HG02938 (cell line): ENCODE data around the gene CATSPER1.

Experiments
- ATAC-seq: cut with Tn5 transposase; IDR thresholded peaks from one replicate; pipeline ENCODE4 v1.9.1; 2021; ENCODE audit warnings: mild to moderate bottlenecking, moderate library complexity; ENCODE audit not compliant: unreplicated experiment

CATSPER1 gene

GRCh38 chr11:66003291-66003690 is 23.0 kb downstream of the CATSPER1 start:
- no peak for ATAC-seq

- peak; percentile 21 for ATAC-seq
Observed at GRCh38 chr11:66002648-66003225, 23.5 kb downstream of the CATSPER1 start.

GRCh38 chr11:66001942-66002647 is 24.2 kb downstream of the CATSPER1 start, which contains the start of the genes BANF1 and EIF1AD:
TSS of gene BANF1 (plus strand) at chr11:66002503. CDS start at chr11:66003251, 748 bp downstream.
TSS of gene EIF1AD (minus strand) at chr11:66002157. CDS start at chr11:66000389, 1,768 bp downstream.
- ATAC-seq = peak; percentile 84

- no peak for ATAC-seq
Observed at GRCh38 chr11:65997286-65997685, 29.0 kb downstream of the CATSPER1 start.

- ATAC-seq = no peak
Observed at GRCh38 chr11:65992056-65992455, 34.2 kb downstream of the CATSPER1 start.

GRCh38 chr11:65988791-65989592 is 37.3 kb downstream of the CATSPER1 start:
- ATAC-seq = peak; percentile 93

GRCh38 chr11:65987336-65987735 is 38.9 kb downstream of the CATSPER1 start:
- ATAC-seq = no peak

GRCh38 chr11:65983589-65983987 is 42.7 kb downstream of the CATSPER1 start:
- ATAC-seq = no peak

GRCh38 chr11:65982824-65983588 is 43.3 kb downstream of the CATSPER1 start:
- no peak for ATAC-seq

GRCh38 chr11:65981972-65982823 is 44.1 kb downstream of the CATSPER1 start:
- ATAC-seq = no peak

GRCh38 chr11:65981101-65981740 is 45.1 kb downstream of the CATSPER1 start:
- ATAC-seq = no peak

- no peak for ATAC-seq
Observed at GRCh38 chr11:65979261-65979759, 47.0 kb downstream of the CATSPER1 start.

- ATAC-seq = no peak
Observed at GRCh38 chr11:65978391-65979238, 47.7 kb downstream of the CATSPER1 start.

- ATAC-seq = no peak
Observed at GRCh38 chr11:65977621-65978390, 48.5 kb downstream of the CATSPER1 start.

GRCh38 chr11:65976216-65977176 is 49.8 kb downstream of the CATSPER1 start:
- no peak for ATAC-seq

- no peak for ATAC-seq
Observed at GRCh38 chr11:65975771-65976170, 50.5 kb downstream of the CATSPER1 start.
